Measurements from ENCODE around the gene B3GNT8.

GRCh38 chr19:41445575-41445974 lies 18.4 kb upstream of the B3GNT8 start:
- TF ChIP-seq CTCF (IDR thresholded peaks at IDR 0.05; ENCODE audit: poor library complexity, severe bottlenecking) (no peak), POLR2AphosphoS5 (IDR thresholded peaks at IDR 0.05) (no peak), EP300 (conservative IDR thresholded peaks at IDR 0.05; ENCODE audit: poor library complexity, severe bottlenecking) (no peak), TAF1 (IDR thresholded peaks at IDR 0.05; ENCODE audit: low read depth) (no peak), EZH2 (IDR thresholded peaks at IDR 0.05; ENCODE audit: borderline replicate concordance, insufficient read depth, low read length, poor library complexity, severe bottlenecking) (no peak), REST (IDR thresholded peaks at IDR 0.05; ENCODE audit: borderline replicate concordance) (no peak), MXI1 (conservative IDR thresholded peaks at IDR 0.05; ENCODE audit: poor library complexity, severe bottlenecking) (no peak)

Data from neural cell (in vitro differentiated cells).